A549 (cell line): Measurements from ENCODE around the gene F2RL1.

Experiments
- CTCF ChIP-seq: fragments of >200 bp; sonication (Bioruptor Twin); formaldehyde crosslinking; IDR thresholded peaks from 3 replicates; pipeline ENCODE4 v1.5.1; 2016
- EP300 ChIP-seq, 2 experiments: fragments of >200 bp; sonication (Bioruptor Twin); formaldehyde crosslinking; IDR thresholded peaks; 2 replicates in 1 of 2; 3 replicates in 1 of 2; pipeline ENCODE4 v1.6.1; 2016 to 2017
- RAD21 ChIP-seq, 2 experiments: fragments of >200 bp in 1 of 2; sonication (Bioruptor Twin) in 1 of 2; formaldehyde crosslinking in 1 of 2; IDR thresholded peaks in 1 of 2; conservative IDR thresholded peaks in 1 of 2; 2 replicates in 1 of 2; 3 replicates in 1 of 2; pipeline ENCODE4 v1.6.1; 2012 to 2018; ENCODE audit warnings: inconsistent platforms in 1 of 2
- RCOR1 ChIP-seq: fragments of 150-350 bp; IDR thresholded peaks from 2 replicates; pipeline ENCODE4 v1.6.1; 2014; ENCODE audit warnings: antibody characterized with exemption, low read length, low read depth
- USF2 ChIP-seq: fragments of 450-650 bp; IDR thresholded peaks from 2 replicates; pipeline ENCODE4 v1.6.1; 2014; ENCODE audit warnings: antibody characterized with exemption

- no peak for TF ChIP-seq USF2
- no peak for TF ChIP-seq CTCF
- no peak for TF ChIP-seq EP300 (IDR thresholded peaks at IDR 0.05)
- TF ChIP-seq RAD21 (conservative IDR thresholded peaks at IDR 0.05 in 1 of 2, IDR thresholded peaks at IDR 0.05 in 1 of 2), result no peak
- TF ChIP-seq RCOR1, result no peak
Observed at GRCh38 chr5:76874088-76874581, 55.3 kb downstream of the F2RL1 start.
